Natural killer cell (primary cell): Measurements from ENCODE around the gene ZNF562. TPM values are rescaled to one million over a fixed set of nuclear protein-coding genes. Genes with fewer than 3 reads are reported as not detected.
A peak's percentile ranks its signal among the peaks of the same experiment; 100 is the strongest.

Experiments used
- ATAC-seq, 3 donors: fragments of 150-1000 bp in 2 of 3; fragments of 200-7000 bp in 1 of 3; cut with Tn5 transposase; 1 replicate in 1 of 3; 2 replicates in 2 of 3; pipeline ENCODE4 v1.10.0; 2021; ENCODE audit warnings: mild to moderate bottlenecking in 2 of 3, moderate library complexity in 2 of 3
- DNase-seq, 2 donors: peaks; one replicate each; pipeline versions ENCODE4 v3.0.0 to v3.0.0-alpha.2; 2013 to 2021; ENCODE audit warnings: mixed read lengths in 1 of 2
- H3K27ac ChIP-seq: one replicate; pipeline ENCODE4 v1.5.1; 2013; ENCODE audit warnings: mild to moderate bottlenecking, low read length
- H3K27me3 ChIP-seq: one replicate; pipeline ENCODE4 v1.6.1; 2013; ENCODE audit warnings: low read length; ENCODE audit not compliant: control insufficient read depth, insufficient read depth
- H3K36me3 ChIP-seq: one replicate; pipeline ENCODE4 v1.6.1; 2013; ENCODE audit warnings: low read length; ENCODE audit not compliant: control insufficient read depth, insufficient read depth
- H3K4me1 ChIP-seq: one replicate; pipeline ENCODE4 v1.6.1; 2013; ENCODE audit warnings: low read length; ENCODE audit not compliant: control insufficient read depth, insufficient read depth
- H3K4me3 ChIP-seq: one replicate; pipeline ENCODE4 v1.5.1; 2013; ENCODE audit warnings: low read length
- H3K9me3 ChIP-seq: one replicate; pipeline ENCODE4 v1.6.1; 2013; ENCODE audit warnings: low read length; ENCODE audit not compliant: control insufficient read depth, insufficient read depth
- H3K27ac Mint-ChIP-seq, 2 donors: one replicate each; pipeline ENCODE4 v1.8.0; 2022; ENCODE audit warnings: mild to moderate bottlenecking in 2 of 2, mixed read lengths in 2 of 2, moderate library complexity in 1 of 2
- H3K27me3 Mint-ChIP-seq, 2 donors: one replicate each; pipeline ENCODE4 v1.8.0; 2022; ENCODE audit warnings: low read depth in 2 of 2, mixed read lengths in 2 of 2
- H3K36me3 Mint-ChIP-seq: one replicate; pipeline ENCODE4 v1.8.0; 2022; ENCODE audit warnings: mixed read lengths
- H3K4me1 Mint-ChIP-seq, 2 donors: one replicate each; pipeline ENCODE4 v1.8.0; 2022; ENCODE audit warnings: mixed read lengths in 2 of 2
- H3K4me3 Mint-ChIP-seq: one replicate; pipeline ENCODE4 v1.8.0; 2022; ENCODE audit warnings: mild to moderate bottlenecking, moderate library complexity, mixed read lengths
- H3K9me3 Mint-ChIP-seq, 2 donors: one replicate each; pipeline ENCODE4 v1.8.0; 2022; ENCODE audit warnings: mixed read lengths in 2 of 2
- CTCF ChIP-seq: fragments of 200-600 bp; IDR thresholded peaks from one replicate; pipeline ENCODE4 v1.8.0; 2022; ENCODE audit warnings: antibody characterized with exemption
- WGBS: methylation state at CpG from one replicate; pipeline ENCODE4 v1.1.7; 2013; ENCODE audit warnings: missing lambda C conversion rate; ENCODE audit not compliant: insufficient coverage; 5-methylcytosine and 5-hydroxymethylcytosine counted together
- intact Hi-C: fragments of 100-400 bp; cut with micrococcal nuclease; formaldehyde crosslinking; loops from one replicate; pipeline ENCODE4 v1.14.2; 2022
- total RNA-seq, 4 donors: library from RNA; stranded (reverse); fragments of 120-200 nt in 1 of 4; gene quantifications; one replicate each; pipeline versions ENCODE4 v1.2.3 to v1.2.4, GENCODE V29; 2013 to 2022

ZNF562 gene
- total RNA-seq, 3 donors from 2014 or later (not counting 1 experiment from before 2014, with no cell fraction given), result 21.6 to 25.3 (median 23.1) TPM

DNA sequence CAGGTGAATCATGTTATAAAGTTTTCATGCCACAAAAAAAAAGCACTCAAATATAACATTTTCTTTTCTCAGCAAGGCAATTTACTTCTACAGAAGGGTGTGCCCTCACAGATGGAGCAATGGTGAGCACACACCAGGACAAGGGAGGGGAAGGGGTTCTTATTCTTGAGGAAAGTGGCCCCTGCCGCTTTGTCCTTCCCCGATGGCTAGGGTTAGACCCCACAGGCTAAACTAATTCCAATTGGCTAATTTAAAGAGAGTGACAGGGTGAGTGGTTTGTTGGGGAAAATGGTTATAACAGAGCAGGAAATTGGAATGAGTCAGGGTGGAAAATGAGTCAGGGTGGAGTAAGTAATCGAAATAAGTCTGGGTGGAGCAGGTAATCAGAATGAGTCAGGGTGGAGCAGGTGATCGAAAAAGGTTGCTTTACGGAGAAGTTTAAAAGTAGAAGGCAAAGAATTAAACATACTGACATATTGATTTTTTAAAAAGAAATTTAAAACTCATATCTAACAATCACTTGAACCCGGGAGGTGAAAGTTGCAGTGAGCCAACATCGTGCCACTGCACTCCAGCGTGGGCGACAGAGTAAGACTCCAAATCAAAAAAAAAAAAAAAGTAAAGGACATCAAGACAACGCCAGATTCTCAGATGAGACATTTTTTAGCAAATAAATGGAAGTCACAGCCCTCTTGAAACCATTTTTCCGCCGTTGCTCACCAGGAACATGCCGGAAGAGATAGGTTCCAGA is 813 bp downstream of the ZNF562 start:
- no peak for TF ChIP-seq CTCF
- Mint-ChIP-seq H3K27me3 (no peaks in the 10 kb centered on the region), H3K36me3 (peaks cover 9% of the 10 kb centered on the region), H3K9me3 (peaks cover 4 to 5% of the 10 kb centered on the region in 2 donors), H3K27ac (peak overlapping the region; percentile 96 to 100), H3K4me1 (peaks cover 43 to 44% of the 10 kb centered on the region in 2 donors), H3K4me3 (peak overlapping the region; percentile 99)
- peak overlapping the region; percentile 91 for H3K4me3 ChIP-seq
- peaks cover 16% of the 10 kb centered on the region for H3K9me3 ChIP-seq
- 31% methylated on average over 11 of the region's 13 CpGs for WGBS
- peak in 1 of 2 donors; percentile 7 for DNase-seq
- H3K27me3 ChIP-seq, result no peaks in the 10 kb centered on the region
- intact Hi-C loops, result loop anchor here (2.0 kb wide), 1 partner anchor 53 kb away; the partner anchor contains the start of gene ZNF561
- H3K27ac ChIP-seq, result peak overlapping the region; percentile 95
- ATAC-seq, result no peak
- H3K4me1 ChIP-seq, result peaks cover 11% of the 10 kb centered on the region
- no peaks in the 10 kb centered on the region for H3K36me3 ChIP-seq

DNA sequence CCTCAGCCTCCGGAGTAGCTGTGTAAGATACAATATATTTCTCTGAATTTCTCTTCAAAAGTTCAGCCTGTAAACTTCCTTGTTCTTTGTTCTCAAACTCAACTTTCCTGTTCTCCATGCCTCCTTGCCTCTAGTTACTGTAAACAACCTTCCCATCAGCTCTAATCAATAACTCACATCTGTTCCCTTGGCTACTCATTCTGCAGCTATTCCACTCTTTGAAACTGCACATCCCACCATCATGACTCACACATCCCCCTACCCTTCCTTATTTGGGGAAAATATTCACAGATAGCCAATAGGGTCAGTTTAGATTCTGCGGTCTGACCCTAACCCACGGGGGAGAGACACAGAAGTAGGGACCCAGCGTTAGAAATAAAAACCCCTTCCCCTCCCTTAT is 2.0 kb downstream of the ZNF562 start:
- peaks cover 21% of the 10 kb centered on the region for H3K36me3 Mint-ChIP-seq
- H3K27ac ChIP-seq, result no peak overlapping the region
- H3K4me3 ChIP-seq, result no peak overlapping the region
- ATAC-seq (no peak), DNase-seq (no peak)
- no peaks in the 10 kb centered on the region for H3K27me3 ChIP-seq
- H3K9me3 Mint-ChIP-seq, result peaks cover 7 to 12% of the 10 kb centered on the region in 2 donors
- H3K27ac Mint-ChIP-seq, result peak overlapping the region in 1 of 2 donors; percentile 39
- 98% methylated on average over 4 of the region's 4 CpGs for WGBS
- H3K9me3 ChIP-seq, result peaks cover 19% of the 10 kb centered on the region
- H3K27me3 Mint-ChIP-seq, result no peaks in the 10 kb centered on the region
- TF ChIP-seq CTCF, result no peak
- peaks cover 11% of the 10 kb centered on the region for H3K4me1 ChIP-seq
- H3K4me3 Mint-ChIP-seq, result peak overlapping the region; percentile 59
- H3K4me1 Mint-ChIP-seq, result peaks cover 51 to 56% of the 10 kb centered on the region in 2 donors
- intact Hi-C loops, result no loop called here
- no peaks in the 10 kb centered on the region for H3K36me3 ChIP-seq

GRCh38 chr19:9671655-9672054 is 3.2 kb downstream of the ZNF562 start:
- H3K36me3 Mint-ChIP-seq, result peaks cover 21% of the 10 kb centered on the region
- H3K27me3 Mint-ChIP-seq, result no peaks in the 10 kb centered on the region
- ATAC-seq, result no peak
- 97% methylated on average over 3 of the region's 3 CpGs for WGBS
- intact Hi-C loops, result no loop called here
- H3K36me3 ChIP-seq, result no peaks in the 10 kb centered on the region
- no peak overlapping the region for H3K27ac ChIP-seq
- peak overlapping the region; percentile 11 for H3K4me3 Mint-ChIP-seq
- peak overlapping the region in 1 of 2 donors; percentile 14 for H3K27ac Mint-ChIP-seq
- peaks cover 24% of the 10 kb centered on the region for H3K9me3 ChIP-seq
- no peak for DNase-seq
- H3K4me1 ChIP-seq, result peaks cover 11% of the 10 kb centered on the region
- H3K4me1 Mint-ChIP-seq, result peaks cover 59 to 63% of the 10 kb centered on the region in 2 donors
- H3K9me3 Mint-ChIP-seq, result peaks cover 7 to 12% of the 10 kb centered on the region in 2 donors
- no peaks in the 10 kb centered on the region for H3K27me3 ChIP-seq
- no peak for TF ChIP-seq CTCF
- no peak overlapping the region for H3K4me3 ChIP-seq
